Thyroid gland (tissue), 4 donors: Measurements from ENCODE around the gene LMX1B.

ENCODE experiments used
- CTCF ChIP-seq, 6 experiments: fragments of 200-600 bp in 3 of 6; fragments of 450-650 bp in 3 of 6; sonication (generic) in 3 of 6; IDR thresholded peaks; one replicate each; pipeline ENCODE4 v1.5.1; 2016 to 2019; ENCODE audit warnings: antibody characterized with exemption in 6 of 6, mild to moderate bottlenecking in 2 of 6, inconsistent platforms in 1 of 6, moderate library complexity in 1 of 6
- POLR2A ChIP-seq, 2 donors: fragments of 450-650 bp; IDR thresholded peaks; one replicate each; pipeline ENCODE4 v1.6.1; 2017; ENCODE audit warnings: antibody characterized with exemption in 2 of 2, mild to moderate bottlenecking in 2 of 2, moderate library complexity in 1 of 2

- TF ChIP-seq POLR2A (IDR thresholded peaks at IDR 0.05) (no peak), CTCF (IDR thresholded peaks at IDR 0.05) (no peak)
Measured at GRCh38 chr9:126658201-126658825, 44.6 kb downstream of the LMX1B start.
